HG02885 (cell line): ENCODE results near the gene PHLDB3.
A peak's percentile ranks its signal among the peaks of the same experiment; 100 is the strongest.
"Not testable (repeated sequence)": the region's sequence is repeated elsewhere in the genome, so short reads cannot be mapped to it uniquely, and the experiment has no call there.

Experiments
- ATAC-seq: cut with Tn5 transposase; IDR thresholded peaks from one replicate; pipeline ENCODE4 v1.9.1; 2021; ENCODE audit warnings: mild to moderate bottlenecking; ENCODE audit not compliant: unreplicated experiment, poor library complexity

The PHLDB3 gene

GRCh38 chr19:43527860-43528622, 23.5 kb upstream of the PHLDB3 start:
- ATAC-seq = no peak

- peak; percentile 79 for ATAC-seq
Measured at GRCh38 chr19:43526884-43527859, 22.6 kb upstream of the PHLDB3 start, which contains the start of gene ETHE1. Gene ETHE1, minus strand, starts transcription at chr19:43527201. Its CDS starts 24 bp downstream, at chr19:43527177.

GRCh38 chr19:43525836-43526771, 21.6 kb upstream of the PHLDB3 start:
- no peak for ATAC-seq

DNA sequence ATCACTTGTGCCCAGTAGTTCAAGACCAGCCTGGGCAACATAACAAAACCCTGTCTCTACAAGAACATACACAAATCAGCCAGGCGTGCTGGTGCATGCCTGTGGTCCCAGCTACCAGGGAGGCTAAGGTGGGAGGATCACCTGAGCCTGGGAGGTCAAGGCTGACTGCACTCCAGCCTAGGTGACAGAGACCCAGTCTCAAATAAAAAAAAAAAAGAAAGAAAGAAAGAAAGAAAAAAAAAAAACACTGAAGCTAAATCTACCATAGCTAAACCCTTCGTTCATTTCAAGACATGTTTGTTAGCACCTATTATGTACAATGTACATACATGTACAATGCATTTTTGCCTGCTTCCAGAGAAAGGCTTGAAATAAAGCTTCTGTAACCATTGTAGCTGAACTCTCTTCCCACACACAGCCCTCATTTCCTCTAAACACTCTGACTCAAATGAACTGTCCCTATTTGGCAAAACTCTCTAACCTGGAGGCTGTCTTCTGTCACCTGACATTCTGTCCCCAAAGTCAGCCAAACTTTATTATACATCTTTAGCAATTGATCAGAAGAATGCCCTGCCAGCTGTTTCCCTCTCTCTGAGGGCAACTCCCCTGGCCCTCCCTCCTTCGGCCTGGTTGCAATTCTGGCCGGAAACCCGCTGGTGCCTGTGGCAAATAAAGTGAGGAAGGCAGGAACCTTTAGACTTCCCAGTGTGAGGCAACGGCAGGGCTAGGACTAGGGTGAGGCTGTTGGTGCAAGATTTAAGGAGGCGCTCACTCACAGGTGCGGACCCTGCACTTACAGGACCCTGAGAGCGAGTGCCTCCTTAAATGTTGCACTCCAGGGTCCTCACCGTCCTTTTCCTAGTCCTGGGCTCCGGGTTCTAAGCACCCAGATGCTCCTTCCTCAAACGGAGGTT, 20.6 kb upstream of the PHLDB3 start:
- ATAC-seq = peak; percentile 43

DNA sequence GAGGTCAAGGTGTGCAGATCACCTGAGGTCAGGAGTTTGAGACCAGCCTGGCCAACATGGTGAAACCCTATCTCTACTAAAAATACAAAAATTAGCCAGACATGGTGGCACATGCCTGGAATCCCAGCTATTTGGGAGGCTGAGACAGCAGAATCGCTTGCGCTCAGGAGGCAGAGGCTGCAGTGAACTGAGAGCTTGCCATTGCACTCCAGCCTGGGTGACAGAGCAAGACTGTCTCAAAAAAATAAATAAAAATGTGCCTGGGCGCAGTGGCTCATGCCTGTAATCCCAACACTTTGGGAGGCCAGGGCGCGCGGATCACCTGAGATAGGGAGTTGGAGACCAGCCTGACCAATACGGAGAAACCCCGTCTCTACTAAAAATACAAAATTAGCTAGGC, 19.1 kb upstream of the PHLDB3 start:
- ATAC-seq = not testable (repeated sequence)

GRCh38 chr19:43522929-43523328, 18.4 kb upstream of the PHLDB3 start:
- no peak for ATAC-seq

DNA sequence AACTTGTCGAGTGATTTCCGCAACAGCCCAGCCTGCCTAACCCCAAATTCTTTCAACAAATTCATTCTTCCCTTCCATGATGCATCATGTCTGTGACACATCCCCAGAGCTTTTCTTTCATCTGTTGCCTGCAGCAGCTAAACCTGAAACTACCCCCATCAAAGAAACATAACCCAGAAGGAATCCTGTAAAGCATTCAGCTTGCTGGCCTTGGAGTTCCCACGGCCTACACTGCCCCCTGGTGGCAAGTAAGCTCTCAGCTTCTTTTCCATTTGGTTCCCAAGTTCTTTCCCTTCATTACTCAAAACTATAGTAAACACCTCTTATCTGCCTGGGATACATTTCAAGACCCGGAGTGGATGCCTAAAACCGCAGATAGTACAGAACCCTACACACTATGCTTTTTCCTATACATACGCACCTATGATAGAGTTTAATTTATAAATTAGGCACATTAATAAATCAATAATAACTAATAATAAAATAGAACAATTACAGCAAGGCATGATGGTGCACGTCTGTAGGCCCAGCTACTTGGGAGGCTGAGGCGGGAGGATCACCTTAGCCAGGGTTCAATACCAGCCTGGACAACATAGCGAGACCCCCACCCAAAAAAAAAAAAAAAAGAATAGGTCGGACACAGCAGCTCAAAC, 15.0 kb upstream of the PHLDB3 start:
- no peak for ATAC-seq

GRCh38 chr19:43518051-43518450, 13.5 kb upstream of the PHLDB3 start:
- ATAC-seq = no peak

DNA sequence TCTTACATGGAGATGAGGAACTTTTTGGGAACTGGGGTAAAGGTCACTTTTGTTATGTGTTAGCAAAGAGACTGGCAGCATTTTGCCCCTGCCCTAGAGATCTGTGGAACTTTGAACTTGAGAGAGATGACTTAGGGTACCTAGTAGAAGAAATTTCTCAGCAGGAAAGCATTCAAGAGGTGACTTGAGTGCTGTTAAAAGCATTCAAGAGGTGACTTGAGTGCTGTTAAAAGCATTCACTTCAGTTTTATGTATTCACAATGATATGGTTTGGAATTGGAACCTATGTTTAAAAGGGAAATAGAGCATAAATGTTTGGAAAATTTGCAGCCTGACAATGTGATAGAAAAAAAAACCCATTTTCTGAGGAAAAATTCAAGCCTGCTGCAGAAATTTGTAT, 7.9 kb upstream of the PHLDB3 start:
- not testable (repeated sequence) for ATAC-seq

DNA sequence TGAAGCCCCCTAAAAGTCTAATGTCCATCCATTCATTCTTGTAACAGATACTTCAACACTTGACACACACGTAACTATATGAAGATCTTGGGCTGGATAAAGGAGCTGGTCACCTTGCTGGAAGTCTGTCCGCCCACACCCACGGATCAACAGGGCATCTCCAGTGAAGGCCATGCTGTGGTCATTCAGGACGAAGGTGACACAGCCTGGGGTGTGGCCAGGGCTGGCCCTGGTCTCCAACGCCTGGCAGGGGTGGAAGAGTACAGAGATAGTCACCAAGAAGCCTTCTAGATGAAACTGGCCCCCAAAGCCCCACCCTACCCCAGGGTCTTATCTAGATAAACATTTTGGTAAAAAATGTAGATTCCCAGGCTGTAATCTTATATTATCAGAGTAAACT, 6.8 kb upstream of the PHLDB3 start:
- ATAC-seq = no peak

DNA sequence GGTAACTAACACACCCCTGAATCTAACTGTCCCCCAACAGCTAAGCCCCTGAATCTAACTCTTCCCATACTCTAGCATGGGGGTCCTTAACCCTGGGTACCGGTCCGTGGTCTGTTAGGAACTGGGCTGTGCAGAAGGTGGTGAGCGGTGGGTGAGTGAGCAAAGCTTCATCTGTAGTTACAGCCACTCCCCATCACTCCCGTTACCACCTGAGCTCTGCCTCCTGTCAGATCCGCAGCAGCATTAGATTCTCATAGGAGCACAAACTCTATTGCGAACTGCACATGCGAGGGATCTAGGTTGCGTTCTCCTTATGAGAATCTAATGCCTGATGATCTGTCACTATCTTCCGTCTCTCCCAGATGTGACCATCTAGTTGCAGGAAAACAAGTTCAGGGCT, 6.2 kb upstream of the PHLDB3 start:
- ATAC-seq = no peak

GRCh38 chr19:43507880-43508279, 3.3 kb upstream of the PHLDB3 start:
- ATAC-seq = no peak

GRCh38 chr19:43506629-43507028, 2.1 kb upstream of the PHLDB3 start:
- no peak for ATAC-seq

DNA sequence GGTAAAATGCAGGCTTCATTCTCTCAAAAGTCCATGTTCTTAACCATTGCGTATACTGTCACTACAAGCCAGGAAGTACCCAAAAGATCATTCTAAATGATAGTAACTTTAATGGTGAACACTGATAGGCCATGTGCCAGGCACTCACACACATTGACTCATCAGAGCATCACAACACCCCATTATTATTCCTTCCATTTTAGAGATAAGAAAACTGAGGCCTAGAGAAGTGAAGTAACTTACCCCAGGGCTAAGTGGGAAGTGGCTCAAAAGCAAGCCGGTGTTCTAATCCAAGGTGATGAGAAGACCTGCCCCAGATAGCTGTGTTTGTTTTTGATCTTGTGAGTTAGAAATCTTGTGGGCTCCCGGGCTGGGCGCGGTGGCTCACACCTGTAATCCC, 1.4 kb upstream of the PHLDB3 start:
- ATAC-seq = no peak

DNA sequence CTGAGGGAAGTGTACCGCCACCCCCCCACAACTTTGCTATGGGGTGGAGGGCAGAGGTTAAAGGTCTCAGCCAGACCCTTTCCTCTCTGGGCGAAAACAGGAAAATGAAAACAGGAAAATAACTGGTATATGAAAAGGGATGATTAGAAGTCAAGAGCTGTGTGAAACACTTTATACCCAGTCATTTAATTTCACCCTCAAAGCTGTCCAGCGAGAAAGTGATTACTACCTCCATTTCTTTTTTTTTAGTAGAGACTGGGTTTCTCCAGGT, 575 bp upstream of the PHLDB3 start:
- ATAC-seq = no peak

DNA sequence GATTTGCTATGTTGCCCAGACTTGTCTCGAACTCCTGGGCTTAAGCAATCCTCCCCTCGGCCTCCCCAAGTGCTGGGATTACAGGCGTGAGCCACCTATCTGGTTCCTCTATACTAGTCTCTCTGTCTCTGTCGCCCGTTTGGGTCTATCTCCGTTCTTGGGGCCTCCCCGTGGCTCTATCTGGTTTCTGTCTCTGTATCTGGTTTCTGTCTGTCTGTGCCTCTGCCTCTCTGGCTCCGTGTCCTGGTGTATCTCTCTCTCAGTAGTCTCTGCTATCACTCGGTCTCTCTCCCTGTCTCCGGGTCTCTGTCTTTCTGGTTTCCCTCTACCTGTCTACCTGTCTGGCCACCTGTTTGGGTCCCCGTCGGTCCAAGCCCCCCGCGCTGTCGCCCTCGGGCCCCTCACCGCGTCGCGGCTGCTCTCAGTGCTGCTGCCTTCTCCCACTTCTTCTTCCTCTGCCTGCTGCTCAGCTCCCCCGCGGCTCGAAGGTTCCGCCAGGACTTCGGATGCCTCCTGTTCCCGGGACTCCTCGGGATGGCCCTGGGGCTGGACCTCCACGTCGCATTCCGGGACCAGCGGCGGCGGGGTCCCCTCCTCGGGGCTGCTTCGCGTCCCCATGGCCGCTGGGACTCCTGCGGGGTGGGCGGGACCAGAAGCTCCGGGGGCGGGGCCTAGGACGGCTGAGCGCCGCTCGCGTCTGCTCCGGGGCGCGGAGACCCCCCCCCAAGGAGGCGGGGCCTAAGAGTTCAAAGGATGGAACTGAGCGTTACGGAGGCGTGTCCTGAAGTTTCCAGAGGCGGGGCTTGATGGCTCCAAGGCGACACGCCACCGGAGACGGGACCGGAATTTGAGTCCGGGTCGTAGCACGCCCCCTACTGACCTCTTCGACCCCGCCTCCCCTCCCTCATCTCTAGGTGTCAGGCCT, 783 bp downstream of the PHLDB3 start:
- ATAC-seq = peak; percentile 92

GRCh38 chr19:43502419-43502976, 2.0 kb downstream of the PHLDB3 start:
- ATAC-seq = no peak
